Osteoblast (primary cell): ENCODE measurements around the gene S100A7. TPM values are rescaled to one million over a fixed set of nuclear protein-coding genes. Genes with fewer than 3 reads are reported as not detected.
"Not testable (repeated sequence)": the region's sequence is repeated elsewhere in the genome, so short reads cannot be mapped to it uniquely, and the experiment has no call there.

Source experiments
- DNase-seq: peaks from one replicate; pipeline ENCODE4 v3.0.0; 2011; ENCODE audit warnings: low spot score, mixed read lengths; ENCODE audit not compliant: insufficient read length; ENCODE audit errors: missing footprints
- H2AFZ ChIP-seq: 2 replicates; pipeline ENCODE4 v1.6.0; 2011; ENCODE audit warnings: mild to moderate bottlenecking, low read length
- H3K27ac ChIP-seq: 2 replicates; pipeline ENCODE4 v1.5.1; 2011; ENCODE audit warnings: mild to moderate bottlenecking, low read depth, low read length, moderate library complexity
- H3K27me3 ChIP-seq: 2 replicates; pipeline ENCODE4 v1.6.0; 2012; ENCODE audit warnings: mild to moderate bottlenecking, control low read depth, inconsistent platforms, low read length, moderate library complexity; ENCODE audit not compliant: insufficient read depth
- H3K36me3 ChIP-seq: 2 replicates; pipeline ENCODE4 v1.5.1; 2011; ENCODE audit warnings: mild to moderate bottlenecking, low read length, control low read depth, moderate library complexity; ENCODE audit not compliant: insufficient read depth
- H3K4me1 ChIP-seq: 2 replicates; pipeline ENCODE4 v1.5.1; 2011; ENCODE audit warnings: mild to moderate bottlenecking, low read length, control low read depth, moderate library complexity; ENCODE audit not compliant: insufficient read depth
- H3K4me2 ChIP-seq: 2 replicates; pipeline ENCODE4 v1.6.0; 2011; ENCODE audit warnings: mild to moderate bottlenecking, low read length; ENCODE audit not compliant: insufficient read depth
- H3K4me3 ChIP-seq: fragments of 200-600 bp; sonication (generic); 3 replicates; pipeline ENCODE4 v1.5.1; 2012; ENCODE audit warnings: mild to moderate bottlenecking, low read length, inconsistent platforms; ENCODE audit not compliant: insufficient read depth
- H3K79me2 ChIP-seq: 2 replicates; pipeline ENCODE4 v1.6.0; 2012; ENCODE audit warnings: mild to moderate bottlenecking, low read length, control low read depth, inconsistent platforms; ENCODE audit not compliant: insufficient read depth
- H3K9me3 ChIP-seq: 2 replicates; pipeline ENCODE4 v1.5.1; 2011; ENCODE audit warnings: low read depth, low read length, control low read depth
- H4K20me1 ChIP-seq: 2 replicates; pipeline ENCODE4 v1.6.0; 2012; ENCODE audit warnings: mild to moderate bottlenecking, low read length, control low read depth; ENCODE audit not compliant: insufficient read depth
- total RNA-seq: library from RNA; depleted of rRNA; stranded (reverse); fragments of >200 nt; gene quantifications from 2 replicates; pipeline ENCODE4 v1.2.3, GENCODE V29; 2012
- TF ChIP-seq, protein P1 (sequence below): IDR thresholded peaks from 2 replicates; pipeline ENCODE4 v1.5.1; 2011; ENCODE audit warnings: mild to moderate bottlenecking, low read depth, low read length, moderate library complexity; ENCODE audit errors: extremely low read depth

The S100A7 gene
- total RNA-seq, 1 donor = not detected

DNA sequence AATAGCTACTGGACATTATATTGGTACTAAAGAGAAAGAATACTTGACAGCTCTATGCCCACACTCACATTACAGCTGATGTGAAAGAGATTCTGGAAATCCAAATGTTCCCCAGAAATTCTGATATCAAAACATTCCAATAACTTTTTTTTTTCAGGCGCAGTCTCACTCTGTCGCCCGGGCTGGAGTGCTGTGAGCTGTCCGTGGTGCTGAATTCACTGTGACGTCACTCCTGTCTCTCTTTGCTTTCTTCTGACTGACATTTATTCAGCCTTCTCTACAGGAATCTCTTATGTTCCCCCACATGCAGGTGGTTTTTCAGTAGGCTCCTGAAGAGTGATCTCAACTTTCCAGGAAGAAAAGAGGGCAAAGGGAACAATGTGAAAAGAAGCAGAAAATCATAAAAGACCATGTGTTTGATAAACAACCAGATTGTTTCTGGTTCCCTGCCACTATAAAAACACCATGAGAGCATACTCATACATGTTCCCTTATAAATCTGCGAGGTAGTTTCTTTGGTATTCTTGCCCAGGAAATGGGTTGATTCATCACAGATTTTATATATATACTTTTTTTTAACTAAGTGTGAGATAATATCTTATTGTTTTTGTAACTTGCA is 37.9 kb downstream of the S100A7 start:
- no peaks in the 10 kb centered on the region for H3K27me3 ChIP-seq
- H3K36me3 ChIP-seq = no peaks in the 10 kb centered on the region
- no peak overlapping the region for H3K4me2 ChIP-seq
- H2AFZ ChIP-seq = no peak overlapping the region
- no peaks in the 10 kb centered on the region for H3K4me1 ChIP-seq
- H3K27ac ChIP-seq = no peak overlapping the region
- no peak overlapping the region for H3K4me3 ChIP-seq
- TF ChIP-seq, protein P1, sequence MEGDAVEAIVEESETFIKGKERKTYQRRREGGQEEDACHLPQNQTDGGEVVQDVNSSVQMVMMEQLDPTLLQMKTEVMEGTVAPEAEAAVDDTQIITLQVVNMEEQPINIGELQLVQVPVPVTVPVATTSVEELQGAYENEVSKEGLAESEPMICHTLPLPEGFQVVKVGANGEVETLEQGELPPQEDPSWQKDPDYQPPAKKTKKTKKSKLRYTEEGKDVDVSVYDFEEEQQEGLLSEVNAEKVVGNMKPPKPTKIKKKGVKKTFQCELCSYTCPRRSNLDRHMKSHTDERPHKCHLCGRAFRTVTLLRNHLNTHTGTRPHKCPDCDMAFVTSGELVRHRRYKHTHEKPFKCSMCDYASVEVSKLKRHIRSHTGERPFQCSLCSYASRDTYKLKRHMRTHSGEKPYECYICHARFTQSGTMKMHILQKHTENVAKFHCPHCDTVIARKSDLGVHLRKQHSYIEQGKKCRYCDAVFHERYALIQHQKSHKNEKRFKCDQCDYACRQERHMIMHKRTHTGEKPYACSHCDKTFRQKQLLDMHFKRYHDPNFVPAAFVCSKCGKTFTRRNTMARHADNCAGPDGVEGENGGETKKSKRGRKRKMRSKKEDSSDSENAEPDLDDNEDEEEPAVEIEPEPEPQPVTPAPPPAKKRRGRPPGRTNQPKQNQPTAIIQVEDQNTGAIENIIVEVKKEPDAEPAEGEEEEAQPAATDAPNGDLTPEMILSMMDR = no peak
- DNase-seq = peak; percentile 89
- H4K20me1 ChIP-seq = no peaks in the 10 kb centered on the region
- no peaks in the 10 kb centered on the region for H3K79me2 ChIP-seq
- H3K9me3 ChIP-seq = no peaks in the 10 kb centered on the region

DNA sequence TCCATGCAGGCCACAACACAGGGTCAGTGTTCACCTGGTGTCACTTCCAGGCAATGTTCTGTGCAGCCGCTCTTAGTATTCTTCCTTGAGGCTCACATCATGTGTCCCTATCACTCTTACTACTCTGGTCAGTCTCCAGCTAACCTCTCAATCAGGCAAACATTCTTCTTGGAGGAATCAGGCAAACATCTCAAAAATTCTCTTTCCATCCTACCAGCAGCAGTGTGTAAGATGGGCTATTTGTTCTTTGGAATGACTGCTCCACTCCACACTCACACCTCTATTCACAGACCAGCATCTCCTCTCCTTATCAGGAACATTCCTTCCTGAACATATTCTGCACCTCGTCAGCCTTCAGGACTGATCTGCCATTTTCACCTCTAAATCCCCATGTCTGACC is 40.1 kb downstream of the S100A7 start:
- Histone ChIP-seq H3K79me2 (no peaks in the 10 kb centered on the region), H3K27me3 (no peaks in the 10 kb centered on the region), H2AFZ (no peak overlapping the region), H4K20me1 (no peaks in the 10 kb centered on the region), H3K9me3 (no peaks in the 10 kb centered on the region), H3K4me3 (no peak overlapping the region), H3K36me3 (no peaks in the 10 kb centered on the region), H3K4me2 (no peak overlapping the region), H3K27ac (no peak overlapping the region), H3K4me1 (no peaks in the 10 kb centered on the region)
- TF ChIP-seq, protein P1 = no peak
- no peak for DNase-seq

DNA sequence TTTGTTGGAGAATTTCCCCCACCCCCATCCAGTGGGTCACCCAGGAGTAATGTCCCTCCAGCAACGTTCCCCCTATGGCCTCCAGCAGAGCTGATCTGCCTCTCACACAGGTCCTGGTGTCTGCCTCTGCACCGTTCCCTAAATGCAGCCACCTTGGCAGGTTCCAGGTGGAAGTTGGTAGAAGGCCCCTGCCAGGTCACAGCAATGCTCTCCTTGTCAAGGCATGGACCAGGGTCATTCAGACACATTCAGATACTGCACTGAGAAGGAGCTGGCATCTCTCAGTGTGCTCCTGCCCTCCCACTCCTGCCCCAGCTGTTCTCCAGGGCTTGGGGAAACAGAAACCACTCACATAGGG is 41.0 kb downstream of the S100A7 start:
- not testable (repeated sequence) for H3K36me3 ChIP-seq, DNase-seq, H2AFZ ChIP-seq, H3K4me2 ChIP-seq, H3K27ac ChIP-seq, H4K20me1 ChIP-seq, H3K27me3 ChIP-seq, H3K4me3 ChIP-seq, H3K79me2 ChIP-seq, H3K4me1 ChIP-seq, H3K9me3 ChIP-seq

DNA sequence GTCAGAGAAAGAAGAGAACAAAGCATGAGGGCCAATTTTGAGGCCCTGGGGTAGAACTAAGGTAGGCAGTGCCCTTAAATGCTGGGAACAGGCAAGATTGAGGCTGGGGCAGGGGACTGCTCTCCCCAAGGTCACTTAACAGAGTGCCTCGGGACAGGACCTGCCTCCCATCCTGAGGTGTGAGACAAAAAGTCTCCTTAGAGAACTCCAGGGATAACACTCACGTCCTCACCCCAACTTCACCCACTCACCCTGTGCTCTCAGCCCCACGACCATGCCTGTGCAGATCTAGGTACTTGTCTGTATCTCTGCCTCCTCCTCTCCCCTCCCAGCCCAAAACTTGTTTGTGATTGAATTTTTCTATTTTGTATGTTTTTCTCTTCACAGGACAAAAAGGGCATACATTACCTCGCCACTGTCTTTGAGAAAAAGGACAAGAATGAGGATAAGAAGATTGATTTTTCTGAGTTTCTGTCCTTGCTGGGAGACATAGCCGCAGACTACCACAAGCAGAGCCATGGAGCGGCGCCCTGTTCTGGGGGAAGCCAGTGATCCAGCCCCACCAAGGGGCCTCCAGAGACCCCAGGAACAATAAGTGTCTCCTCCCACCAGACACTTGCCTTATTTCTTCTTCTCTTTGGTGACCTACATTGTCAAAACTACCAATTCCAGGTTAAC is 41.6 kb downstream of the S100A7 start:
- not testable (repeated sequence) for H3K79me2 ChIP-seq, H3K9me3 ChIP-seq, H3K27ac ChIP-seq, H3K4me2 ChIP-seq, DNase-seq, H2AFZ ChIP-seq, H3K4me1 ChIP-seq, H4K20me1 ChIP-seq, H3K27me3 ChIP-seq, H3K36me3 ChIP-seq, H3K4me3 ChIP-seq

DNA sequence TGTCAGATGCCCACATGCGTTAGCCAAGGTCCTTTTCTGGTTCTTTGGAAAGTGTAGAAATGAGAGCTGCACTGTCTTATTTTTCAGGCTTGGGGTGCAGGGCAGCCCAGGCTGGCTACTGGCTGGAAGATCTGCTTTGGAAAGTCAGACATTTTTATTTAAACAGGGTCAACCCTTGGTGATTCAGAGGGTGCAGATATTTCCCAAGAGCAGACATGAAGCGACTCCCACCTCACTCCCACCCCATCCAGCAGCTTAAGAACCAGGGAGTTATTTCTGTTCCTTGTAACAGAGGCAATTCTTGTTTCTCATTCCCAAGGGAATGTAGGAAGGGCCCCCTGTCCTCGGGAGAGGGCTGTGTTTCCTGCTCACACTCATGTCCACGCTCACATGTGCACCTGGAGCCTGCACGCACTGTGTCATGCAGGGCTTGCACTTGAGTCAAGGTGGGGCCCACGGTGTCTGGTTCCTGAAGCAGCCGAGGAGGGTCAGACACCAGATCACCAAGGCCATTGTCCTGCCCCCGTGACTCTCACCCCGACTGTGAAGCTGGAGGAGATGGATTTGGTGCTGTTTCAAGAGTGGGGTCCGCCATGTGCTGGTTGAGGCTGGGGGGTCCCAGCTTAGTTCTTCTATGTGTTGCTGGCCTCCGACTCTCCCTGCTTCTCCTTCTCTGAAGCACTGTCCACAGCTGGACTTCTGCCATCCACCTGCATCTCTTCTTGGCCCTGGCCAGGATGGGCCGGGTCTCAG is 43.1 kb downstream of the S100A7 start:
- TF ChIP-seq, protein P1 = no peak
- Histone ChIP-seq H3K27ac (no peak overlapping the region), H3K36me3 (no peaks in the 10 kb centered on the region), H3K9me3 (no peaks in the 10 kb centered on the region), H3K4me3 (no peak overlapping the region), H3K4me2 (no peak overlapping the region), H3K27me3 (no peaks in the 10 kb centered on the region), H3K79me2 (no peaks in the 10 kb centered on the region), H4K20me1 (no peaks in the 10 kb centered on the region), H2AFZ (no peak overlapping the region), H3K4me1 (no peaks in the 10 kb centered on the region)
- no peak for DNase-seq
